ENCODE data around the gene TOMT. TPM values are rescaled to one million over a fixed set of nuclear protein-coding genes. Genes with fewer than 3 reads are reported as not detected.
"Not testable (repeated sequence)": the region's sequence is repeated elsewhere in the genome, so short reads cannot be mapped to it uniquely, and the experiment has no call there.

Gene TOMT
- total RNA-seq, 1 donor from 2014 or later: not detected

GRCh38 chr11:72116019-72116755 lies 10.5 kb downstream of the TOMT start:
- ATAC-seq (no peak), DNase-seq (ENCODE audit: missing footprints) (no peak)
- intact Hi-C loops (cut with DNase I): loop anchor here (10.0 kb wide), 1 partner anchor 319 kb away; the partner anchor contains the start of gene CLPB

- ATAC-seq (no peak), DNase-seq (ENCODE audit: missing footprints) (no peak)
- intact Hi-C loops (cut with DNase I): loop anchor here (10.0 kb wide), 1 partner anchor 316 kb away; the partner anchor contains the start of gene CLPB
Measured at GRCh38 chr11:72119198-72119597, 13.5 kb downstream of the TOMT start.

GRCh38 chr11:72120930-72121329 lies 15.2 kb downstream of the TOMT start:
- no peak for ATAC-seq
- intact Hi-C loops (cut with DNase I): no loop called here
- DNase-seq (ENCODE audit: missing footprints): no peak

DNA sequence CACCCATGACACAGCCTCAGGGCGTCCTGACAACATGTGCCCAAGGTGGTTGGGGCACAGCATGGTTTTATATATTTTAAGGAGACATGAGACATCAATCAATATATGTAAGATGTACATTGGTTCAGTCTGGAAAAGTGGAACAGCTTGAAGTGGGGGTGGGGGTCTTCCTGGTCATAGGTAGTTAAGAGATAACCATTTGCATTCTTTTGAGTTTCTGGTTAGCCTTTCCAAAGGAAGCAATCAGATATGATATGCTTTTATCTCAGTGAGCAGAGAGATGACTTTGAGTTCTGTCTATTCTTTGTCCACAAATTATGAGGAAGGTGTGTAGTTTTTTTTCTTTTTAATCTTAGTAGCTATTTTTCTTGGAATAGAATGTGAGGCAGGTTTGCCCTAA lies 16.9 kb downstream of the TOMT start:
- ATAC-seq: no peak
- no peak for DNase-seq (ENCODE audit: missing footprints)
- intact Hi-C loops (cut with DNase I): no loop called here

DNA sequence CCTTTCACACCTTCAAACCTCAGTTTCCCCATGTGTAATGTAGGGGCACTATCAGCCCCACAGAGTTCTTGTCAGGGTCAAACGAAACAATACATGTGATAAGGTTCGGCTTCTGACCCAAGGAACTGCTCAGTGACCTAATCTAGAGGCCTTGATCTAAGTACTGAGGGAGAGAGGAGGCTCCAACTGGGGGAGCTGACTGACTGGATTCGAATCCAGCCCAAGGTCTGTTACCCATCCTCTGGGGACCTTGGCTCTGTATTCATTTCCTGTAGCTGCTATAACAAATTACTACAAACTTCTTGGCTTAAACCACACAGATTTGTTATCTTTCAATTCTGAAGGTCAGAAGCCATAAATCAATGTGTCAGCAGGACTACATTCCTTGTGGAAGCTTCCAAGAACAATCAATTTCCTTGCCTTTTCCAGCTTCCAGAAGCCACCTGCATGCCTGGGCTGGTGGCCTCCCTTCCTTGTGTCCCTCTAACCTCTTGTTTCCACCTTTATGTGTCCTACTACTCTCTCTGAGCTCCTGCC lies 17.5 kb downstream of the TOMT start:
- DNase-seq (ENCODE audit: missing footprints): no peak
- no peak for ATAC-seq
- intact Hi-C loops (cut with DNase I): no loop called here

- intact Hi-C loops (cut with DNase I): no loop called here
- no peak for ATAC-seq
- no peak for DNase-seq (ENCODE audit: missing footprints)
Measured at GRCh38 chr11:72124046-72124445, 18.3 kb downstream of the TOMT start.

DNA sequence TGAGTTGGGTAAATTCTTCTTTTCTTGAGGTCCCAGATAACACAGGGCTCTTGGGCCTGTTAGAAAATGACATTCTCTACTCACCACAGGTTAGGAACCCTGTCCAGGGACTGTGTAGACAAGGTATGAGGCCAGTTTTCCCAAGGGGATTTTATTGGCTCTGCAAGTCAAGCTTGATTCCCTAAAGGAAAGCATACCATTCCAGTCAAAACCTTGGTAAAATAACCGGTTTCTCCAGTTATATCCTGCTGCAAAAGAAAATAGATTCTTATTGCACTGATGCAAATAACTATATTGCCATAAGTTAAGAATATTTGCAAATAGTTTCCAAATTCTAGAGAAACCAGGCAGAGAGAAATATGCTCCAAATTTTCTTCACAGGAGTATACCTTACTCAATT lies 20.2 kb downstream of the TOMT start:
- DNase-seq (ENCODE audit: missing footprints): no peak
- no peak for ATAC-seq
- intact Hi-C loops (cut with DNase I): no loop called here

DNA sequence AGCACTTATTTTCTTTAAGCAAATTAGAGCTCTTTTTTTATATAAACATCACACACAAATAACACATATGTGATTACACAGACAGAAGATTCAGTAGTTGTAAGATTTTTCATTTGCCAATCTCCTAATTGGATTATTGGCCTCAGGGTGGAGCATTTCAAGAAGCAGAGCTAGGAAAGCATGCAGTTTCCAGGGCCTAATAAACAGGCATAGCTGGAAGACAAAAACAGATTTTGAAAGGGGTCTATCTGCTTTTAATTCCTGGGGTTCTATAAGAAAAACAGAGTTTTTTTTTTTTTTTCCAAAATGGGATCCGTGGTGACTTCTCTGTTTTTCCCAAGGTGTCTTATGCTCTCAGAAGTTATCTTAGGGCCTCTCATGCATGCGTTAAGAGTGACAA lies 22.2 kb downstream of the TOMT start:
- ATAC-seq: no peak
- intact Hi-C loops (cut with DNase I): no loop called here
- no peak for DNase-seq (ENCODE audit: missing footprints)

DNA sequence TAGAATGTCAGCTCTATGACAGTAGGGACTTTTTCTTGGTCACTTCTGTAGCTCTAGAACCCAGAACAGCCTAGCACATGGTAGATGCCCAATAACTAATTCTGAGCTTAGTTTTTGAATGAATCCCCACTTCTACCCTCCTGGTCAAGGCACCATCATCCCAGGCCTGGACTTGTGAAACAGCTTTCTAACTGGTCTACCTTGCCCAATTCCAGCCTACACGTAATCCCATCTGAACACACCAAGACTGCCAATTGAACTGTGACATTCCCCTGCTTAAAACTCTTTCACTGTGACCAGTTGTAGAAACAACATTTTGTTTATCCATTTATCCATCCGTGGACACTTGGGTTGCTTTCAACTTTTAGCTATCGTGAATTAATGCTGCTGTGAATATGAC lies 23.7 kb downstream of the TOMT start:
- intact Hi-C loops (cut with DNase I): no loop called here
- DNase-seq (ENCODE audit: missing footprints): no peak
- no peak for ATAC-seq

DNA sequence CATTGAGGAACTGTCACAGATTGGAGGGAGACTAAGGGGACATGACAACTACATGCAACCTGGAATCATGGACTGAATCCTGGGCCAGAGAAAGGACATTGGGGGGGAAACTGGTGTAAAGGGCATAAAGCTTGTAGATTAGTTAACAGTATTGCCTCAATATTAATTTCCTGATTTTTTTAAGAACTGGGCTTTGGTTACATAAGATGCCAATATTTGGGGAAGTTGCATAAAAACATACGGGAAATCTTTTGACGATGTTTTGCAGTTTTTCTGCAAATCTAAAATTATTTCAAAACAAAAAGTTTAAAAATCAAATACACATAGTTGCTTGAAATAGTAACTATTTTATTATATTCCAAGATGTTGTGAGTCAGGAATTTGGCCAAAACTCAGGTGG lies 26.9 kb downstream of the TOMT start:
- intact Hi-C loops (cut with DNase I): no loop called here
- no peak for DNase-seq (ENCODE audit: missing footprints)
- no peak for ATAC-seq

DNA sequence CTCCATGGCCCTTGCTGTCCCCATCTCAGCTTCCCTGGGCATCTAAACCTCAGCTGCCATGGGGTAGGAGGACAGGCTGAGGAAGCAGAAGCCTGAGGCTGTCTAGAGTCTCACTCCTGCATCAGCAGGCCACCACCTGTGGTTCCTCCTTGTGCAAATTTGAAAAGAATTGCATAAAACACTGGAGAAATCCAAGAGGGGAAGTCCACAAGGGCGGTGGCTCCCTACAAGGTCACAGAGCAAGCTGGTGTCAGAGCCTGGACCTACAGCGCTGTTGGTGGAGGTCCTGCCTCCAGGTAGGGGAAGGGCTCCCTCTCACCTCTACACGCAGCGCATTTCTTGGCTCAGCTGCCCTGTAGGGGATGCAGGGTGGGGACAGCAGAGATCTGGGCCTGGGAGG lies 29.7 kb downstream of the TOMT start, which contains the start of gene FOLR3:
FOLR3 (plus strand) TSS at position 253 of the 400 bp plus-strand sequence. CDS start 228 bp downstream, outside the sequence.
- ATAC-seq (peak; percentile 26), DNase-seq (ENCODE audit: missing footprints) (peak; percentile 76)
- intact Hi-C loops (cut with DNase I): not testable (repeated sequence)

GRCh38 chr11:72135891-72136683 lies 30.4 kb downstream of the TOMT start:
- DNase-seq (ENCODE audit: missing footprints) (no peak), ATAC-seq (no peak)
- intact Hi-C loops (cut with DNase I): no loop called here

GRCh38 chr11:72136684-72137262 lies 31.0 kb downstream of the TOMT start:
- no peak for DNase-seq (ENCODE audit: missing footprints)
- intact Hi-C loops (cut with DNase I): no loop called here
- ATAC-seq: no peak

DNA sequence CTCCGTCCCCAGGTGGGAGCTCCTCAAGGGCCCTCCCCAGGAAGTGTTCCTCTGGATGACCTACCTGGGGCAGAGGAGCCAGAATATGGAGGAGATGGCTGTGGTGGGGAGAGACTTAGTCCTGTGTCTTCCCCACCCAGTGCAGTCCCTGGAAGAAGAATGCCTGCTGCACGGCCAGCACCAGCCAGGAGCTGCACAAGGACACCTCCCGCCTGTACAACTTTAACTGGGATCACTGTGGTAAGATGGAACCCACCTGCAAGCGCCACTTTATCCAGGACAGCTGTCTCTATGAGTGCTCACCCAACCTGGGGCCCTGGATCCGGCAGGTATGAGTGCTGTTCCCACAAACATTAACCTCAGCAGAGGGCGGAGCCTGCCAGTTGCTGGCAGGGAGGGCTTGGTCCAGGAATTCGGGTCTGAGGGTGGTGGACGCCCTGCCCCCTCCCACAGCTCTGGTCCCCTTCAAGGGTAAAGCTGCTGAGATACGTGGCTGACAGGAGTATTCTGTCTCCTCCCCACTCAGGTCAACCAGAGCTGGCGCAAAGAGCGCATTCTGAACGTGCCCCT lies 33.2 kb downstream of the TOMT start:
- no peak for DNase-seq (ENCODE audit: missing footprints)
- intact Hi-C loops (cut with DNase I): no loop called here
- no peak for ATAC-seq

DNA sequence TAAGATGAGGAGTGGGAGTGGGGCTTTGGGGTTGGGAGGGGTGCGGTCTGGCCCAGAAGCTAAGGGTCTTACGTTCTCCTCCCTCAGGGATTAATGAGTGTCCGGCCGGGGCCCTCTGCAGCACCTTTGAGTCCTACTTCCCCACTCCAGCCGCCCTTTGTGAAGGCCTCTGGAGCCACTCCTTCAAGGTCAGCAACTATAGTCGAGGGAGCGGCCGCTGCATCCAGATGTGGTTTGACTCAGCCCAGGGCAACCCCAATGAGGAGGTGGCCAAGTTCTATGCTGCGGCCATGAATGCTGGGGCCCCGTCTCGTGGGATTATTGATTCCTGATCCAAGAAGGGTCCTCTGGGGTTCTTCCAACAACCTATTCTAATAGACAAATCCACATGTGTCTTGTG lies 33.8 kb downstream of the TOMT start:
- intact Hi-C loops (cut with DNase I): no loop called here
- DNase-seq (ENCODE audit: missing footprints): no peak
- no peak for ATAC-seq

- intact Hi-C loops (cut with DNase I): loop anchor here (5.0 kb wide), 1 partner anchor 163 kb away; no protein-coding TSS in a partner anchor
- DNase-seq (ENCODE audit: missing footprints) (no peak), ATAC-seq (no peak)
Measured at GRCh38 chr11:72140661-72141060, 34.9 kb downstream of the TOMT start.

GRCh38 chr11:72141066-72141465 lies 35.3 kb downstream of the TOMT start:
- no peak for ATAC-seq
- intact Hi-C loops (cut with DNase I): loop anchor here (5.0 kb wide), 1 partner anchor 164 kb away; no protein-coding TSS in a partner anchor

GRCh38 chr11:72142086-72142485 lies 36.4 kb downstream of the TOMT start:
- intact Hi-C loops (cut with DNase I): loop anchor here (5.0 kb wide), 1 partner anchor 165 kb away; no protein-coding TSS in a partner anchor
- DNase-seq (ENCODE audit: missing footprints): not testable (repeated sequence)
- ATAC-seq: peak; percentile 23

More at GRCh38 chr11:72141066-72141465, 35.3 kb downstream of the TOMT start:
- no peak for DNase-seq (ENCODE audit: missing footprints)

DNA sequence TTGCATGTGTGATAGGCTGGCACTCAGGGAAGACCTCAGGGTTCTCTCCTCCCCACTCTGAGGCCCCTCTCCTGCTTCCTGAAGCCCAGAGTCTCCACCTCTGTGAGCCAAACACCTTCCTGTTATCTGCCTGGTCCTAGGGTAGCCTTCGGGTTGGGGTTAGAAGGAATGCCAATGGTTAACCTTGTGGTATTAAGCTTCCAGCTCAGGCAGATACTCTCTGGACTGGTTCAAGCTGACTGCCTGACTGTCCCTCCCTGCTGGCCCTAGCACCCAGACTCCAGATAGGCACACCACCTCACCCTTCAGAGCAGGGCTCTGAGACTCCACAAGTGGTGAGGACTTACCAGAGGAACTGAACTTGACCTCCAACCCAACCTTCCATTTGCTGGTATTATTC lies 36.8 kb downstream of the TOMT start:
- intact Hi-C loops (cut with DNase I): loop anchor here (5.0 kb wide), 1 partner anchor 165 kb away; no protein-coding TSS in a partner anchor
- not testable (repeated sequence) for ATAC-seq; DNase-seq (ENCODE audit: missing footprints)

All from Right ventricle myocardium inferior (tissue), 1 donor.